Spleen (tissue), 7 donors: ENCODE measurements around the gene PKD1L1.

Source experiments
- POLR2A ChIP-seq, 3 donors: fragments of 450-650 bp; IDR thresholded peaks; one replicate each; pipeline ENCODE4 v1.5.1; 2017; ENCODE audit warnings: antibody characterized with exemption in 3 of 3, mild to moderate bottlenecking in 1 of 3
- TF ChIP-seq, protein P1 (sequence below), 11 experiments: fragments of 200-600 bp in 7 of 11; fragments of 450-650 bp in 4 of 11; sonication (generic) in 4 of 11; IDR thresholded peaks in 8 of 11; conservative IDR thresholded peaks in 3 of 11; 1 replicate in 7 of 11; 2 replicates in 4 of 11; pipeline versions ENCODE4 v1.4.0 to v1.8.0; 2016 to 2021; ENCODE audit warnings: antibody characterized with exemption in 11 of 11, inconsistent platforms in 4 of 11, mild to moderate bottlenecking in 1 of 11
- donor health status: DM: no; HTN: no; CAD: no; lungs with moderate emphysema.
- donor health status: DM: no; HTN: no; CAD: no.
- donor health status: DM: no; HTN: no; CAD: no.

DNA sequence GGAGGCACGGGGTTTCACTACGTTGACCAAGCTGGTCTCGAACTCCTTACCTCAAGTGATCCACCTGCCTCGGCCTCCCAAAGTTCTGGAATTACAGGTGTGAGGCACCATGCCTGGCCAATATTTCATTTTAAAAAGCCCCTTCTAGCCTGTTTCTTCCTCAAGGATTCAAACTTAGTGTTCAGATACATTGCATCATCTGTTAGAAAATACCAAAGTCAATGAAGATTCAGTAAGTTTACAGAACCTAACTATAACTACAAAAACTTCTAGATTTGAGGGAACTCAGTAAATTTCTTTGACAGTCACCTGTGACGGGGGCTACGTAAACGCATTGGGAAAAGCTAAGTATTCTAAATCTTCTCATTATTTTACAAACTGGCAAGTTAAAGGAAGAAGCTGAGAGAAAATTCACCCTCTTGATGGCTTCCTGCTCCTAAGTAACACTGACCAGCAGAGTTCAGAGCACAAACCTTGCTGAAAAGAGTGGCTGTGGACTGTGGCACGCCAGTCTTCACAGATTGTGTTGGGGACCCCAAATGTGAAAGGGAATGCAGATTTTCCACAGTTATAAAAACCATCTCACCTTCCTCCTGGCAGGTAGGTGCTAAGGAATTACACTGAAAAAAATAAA, 162.2 kb downstream of the PKD1L1 start:
- no peak for TF ChIP-seq POLR2A (IDR thresholded peaks at IDR 0.05)
- TF ChIP-seq, protein P1, sequence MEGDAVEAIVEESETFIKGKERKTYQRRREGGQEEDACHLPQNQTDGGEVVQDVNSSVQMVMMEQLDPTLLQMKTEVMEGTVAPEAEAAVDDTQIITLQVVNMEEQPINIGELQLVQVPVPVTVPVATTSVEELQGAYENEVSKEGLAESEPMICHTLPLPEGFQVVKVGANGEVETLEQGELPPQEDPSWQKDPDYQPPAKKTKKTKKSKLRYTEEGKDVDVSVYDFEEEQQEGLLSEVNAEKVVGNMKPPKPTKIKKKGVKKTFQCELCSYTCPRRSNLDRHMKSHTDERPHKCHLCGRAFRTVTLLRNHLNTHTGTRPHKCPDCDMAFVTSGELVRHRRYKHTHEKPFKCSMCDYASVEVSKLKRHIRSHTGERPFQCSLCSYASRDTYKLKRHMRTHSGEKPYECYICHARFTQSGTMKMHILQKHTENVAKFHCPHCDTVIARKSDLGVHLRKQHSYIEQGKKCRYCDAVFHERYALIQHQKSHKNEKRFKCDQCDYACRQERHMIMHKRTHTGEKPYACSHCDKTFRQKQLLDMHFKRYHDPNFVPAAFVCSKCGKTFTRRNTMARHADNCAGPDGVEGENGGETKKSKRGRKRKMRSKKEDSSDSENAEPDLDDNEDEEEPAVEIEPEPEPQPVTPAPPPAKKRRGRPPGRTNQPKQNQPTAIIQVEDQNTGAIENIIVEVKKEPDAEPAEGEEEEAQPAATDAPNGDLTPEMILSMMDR (IDR thresholded peaks at IDR 0.05 in 8 of 11, conservative IDR thresholded peaks at IDR 0.05 in 3 of 11): no peak
